ENCODE measurements around the gene DRD3. TPM values are rescaled to one million over a fixed set of nuclear protein-coding genes. Genes with fewer than 3 reads are reported as not detected.

The DRD3 gene
- total RNA-seq, 1 experiment from 2014 or later, result 0.17 TPM

- no peak for TF ChIP-seq ELF4 (CRISPR knock-in tag; IDR thresholded peaks at IDR 0.05; ENCODE audit: low read depth)
- no peak for TF ChIP-seq GABPB1 (CRISPR knock-in tag; IDR thresholded peaks at IDR 0.05)
- no peak for TF ChIP-seq AFF4 (CRISPR knock-in tag; IDR thresholded peaks at IDR 0.05; ENCODE audit: borderline replicate concordance)
- no peak for TF ChIP-seq CREM (CRISPR knock-in tag; IDR thresholded peaks at IDR 0.05)
- TF ChIP-seq PRRX2 (CRISPR knock-in tag; IDR thresholded peaks at IDR 0.05), result no peak
These were observed 52.4 kb downstream of the DRD3 start (continued) for GRCh38 chr3:114126461-114126860.

GRCh38 chr3:114122027-114122709, 56.7 kb downstream of the DRD3 start:
- H3K4me1 Mint-ChIP-seq, result peaks cover 13% of the 10 kb centered on the region
- TF ChIP-seq, protein P1, sequence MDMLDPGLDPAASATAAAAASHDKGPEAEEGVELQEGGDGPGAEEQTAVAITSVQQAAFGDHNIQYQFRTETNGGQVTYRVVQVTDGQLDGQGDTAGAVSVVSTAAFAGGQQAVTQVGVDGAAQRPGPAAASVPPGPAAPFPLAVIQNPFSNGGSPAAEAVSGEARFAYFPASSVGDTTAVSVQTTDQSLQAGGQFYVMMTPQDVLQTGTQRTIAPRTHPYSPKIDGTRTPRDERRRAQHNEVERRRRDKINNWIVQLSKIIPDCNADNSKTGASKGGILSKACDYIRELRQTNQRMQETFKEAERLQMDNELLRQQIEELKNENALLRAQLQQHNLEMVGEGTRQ (CRISPR knock-in tag; IDR thresholded peaks at IDR 0.05), result no peak
- TF ChIP-seq CREB1 (CRISPR knock-in tag; IDR thresholded peaks at IDR 0.05), result no peak
- TF ChIP-seq ZNF396 (CRISPR knock-in tag; IDR thresholded peaks at IDR 0.05; ENCODE audit: borderline replicate concordance), result no peak
- no peak for TF ChIP-seq NR1H2 (CRISPR knock-in tag; IDR thresholded peaks at IDR 0.05)
- TF ChIP-seq ELF4 (CRISPR knock-in tag; IDR thresholded peaks at IDR 0.05; ENCODE audit: low read depth), result no peak
- no peak for TF ChIP-seq AFF4 (CRISPR knock-in tag; IDR thresholded peaks at IDR 0.05; ENCODE audit: borderline replicate concordance)
- TF ChIP-seq ZNF232 (CRISPR knock-in tag; IDR thresholded peaks at IDR 0.05), result no peak
- no peak for TF ChIP-seq ZNF671 (CRISPR knock-in tag; IDR thresholded peaks at IDR 0.05)
- TF ChIP-seq, protein P2, sequence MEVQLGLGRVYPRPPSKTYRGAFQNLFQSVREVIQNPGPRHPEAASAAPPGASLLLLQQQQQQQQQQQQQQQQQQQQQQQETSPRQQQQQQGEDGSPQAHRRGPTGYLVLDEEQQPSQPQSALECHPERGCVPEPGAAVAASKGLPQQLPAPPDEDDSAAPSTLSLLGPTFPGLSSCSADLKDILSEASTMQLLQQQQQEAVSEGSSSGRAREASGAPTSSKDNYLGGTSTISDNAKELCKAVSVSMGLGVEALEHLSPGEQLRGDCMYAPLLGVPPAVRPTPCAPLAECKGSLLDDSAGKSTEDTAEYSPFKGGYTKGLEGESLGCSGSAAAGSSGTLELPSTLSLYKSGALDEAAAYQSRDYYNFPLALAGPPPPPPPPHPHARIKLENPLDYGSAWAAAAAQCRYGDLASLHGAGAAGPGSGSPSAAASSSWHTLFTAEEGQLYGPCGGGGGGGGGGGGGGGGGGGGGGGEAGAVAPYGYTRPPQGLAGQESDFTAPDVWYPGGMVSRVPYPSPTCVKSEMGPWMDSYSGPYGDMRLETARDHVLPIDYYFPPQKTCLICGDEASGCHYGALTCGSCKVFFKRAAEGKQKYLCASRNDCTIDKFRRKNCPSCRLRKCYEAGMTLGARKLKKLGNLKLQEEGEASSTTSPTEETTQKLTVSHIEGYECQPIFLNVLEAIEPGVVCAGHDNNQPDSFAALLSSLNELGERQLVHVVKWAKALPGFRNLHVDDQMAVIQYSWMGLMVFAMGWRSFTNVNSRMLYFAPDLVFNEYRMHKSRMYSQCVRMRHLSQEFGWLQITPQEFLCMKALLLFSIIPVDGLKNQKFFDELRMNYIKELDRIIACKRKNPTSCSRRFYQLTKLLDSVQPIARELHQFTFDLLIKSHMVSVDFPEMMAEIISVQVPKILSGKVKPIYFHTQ (CRISPR knock-in tag; IDR thresholded peaks at IDR 0.05), result no peak
- no peak for TF ChIP-seq ZBTB43 (CRISPR knock-in tag; IDR thresholded peaks at IDR 0.05)
- TF ChIP-seq ATF2 (CRISPR knock-in tag; IDR thresholded peaks at IDR 0.05; ENCODE audit: borderline replicate concordance, low read depth), result no peak
- TF ChIP-seq TP53 (CRISPR knock-in tag; IDR thresholded peaks at IDR 0.05), result no peak
- TF ChIP-seq FOXP1 (CRISPR knock-in tag; IDR thresholded peaks at IDR 0.05; ENCODE audit: borderline replicate concordance), result no peak
- no peak for TF ChIP-seq ZNF263 (CRISPR knock-in tag; IDR thresholded peaks at IDR 0.05; ENCODE audit: low read depth)
- peak; percentile 94 for ATAC-seq
- POLR2A ChIA-PET, result no interaction called here
- no peak overlapping the region for H3K27ac Mint-ChIP-seq
- H3K9me3 Mint-ChIP-seq, result peaks cover 13% of the 10 kb centered on the region; the same call in 1 of the 2 replicates
- H3K27me3 Mint-ChIP-seq (ENCODE audit: low read depth), result no peaks in the 10 kb centered on the region
- DNase-seq (ENCODE audit: low spot score), result no peak
- CTCF ChIA-PET, result interaction anchor here (1.3 kb wide), 1 partner anchor 297 kb away, joined by 5 read pairs; no protein-coding TSS in a partner anchor
- H3K36me3 Mint-ChIP-seq, result no peaks in the 10 kb centered on the region
- no peak overlapping the region for H3K4me3 Mint-ChIP-seq
